SHP77 treated with DMSO at 0.1 percent for 48 hours (cell line): ENCODE data around the gene CLIC6.

Experiments
- DNase-seq: peaks from one replicate; lab custom pipeline; 2025; lab: John Stamatoyannopoulos, UW

CLIC6 gene

GRCh38 chr21:34668803-34669148 lies at the start of gene CLIC6:
Gene CLIC6, plus strand, starts transcription at chr21:34668994. Its CDS starts 395 bp downstream, at chr21:34669389.
- no peak for DNase-seq

DNA sequence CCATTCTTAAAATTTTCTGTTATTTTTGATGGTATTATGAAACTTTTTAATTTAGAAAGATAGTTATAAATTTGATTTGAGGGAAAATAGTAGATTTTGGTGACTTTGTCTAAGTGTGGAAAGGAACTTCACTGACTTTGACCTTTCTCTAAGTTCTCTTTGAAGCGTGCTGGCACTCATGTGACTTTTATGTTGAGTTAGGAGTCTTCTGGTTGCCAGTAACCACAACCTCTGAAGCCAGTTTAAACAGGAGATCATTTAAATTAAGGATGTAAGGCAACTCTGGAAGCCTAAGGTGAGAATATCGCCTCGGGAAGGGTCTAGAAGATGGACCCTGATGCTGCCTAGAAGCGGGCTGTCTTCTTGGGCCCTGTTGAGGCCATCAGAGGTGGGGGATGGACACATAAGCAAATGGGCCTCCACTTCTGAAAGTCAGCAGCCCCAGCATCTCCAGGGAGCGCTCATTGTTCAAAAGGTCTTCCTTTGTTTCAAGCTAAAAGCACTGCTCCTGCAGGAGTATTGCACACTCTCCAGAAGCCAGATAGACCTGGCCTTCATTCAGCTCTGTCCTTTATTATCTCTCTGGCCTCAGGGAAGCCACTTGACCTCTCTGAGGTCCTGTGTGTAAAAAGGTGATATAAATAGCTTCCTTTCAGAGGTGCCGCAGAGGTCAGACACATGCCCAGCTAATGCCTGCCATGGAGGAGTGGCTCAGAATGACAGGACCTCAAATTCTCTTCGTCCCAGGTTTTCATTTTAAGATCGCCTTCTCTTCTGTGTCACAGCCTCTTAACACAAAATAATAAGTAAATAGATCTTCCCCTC lies 48.7 kb upstream of the CLIC6 start:
- DNase-seq = no peak

DNA sequence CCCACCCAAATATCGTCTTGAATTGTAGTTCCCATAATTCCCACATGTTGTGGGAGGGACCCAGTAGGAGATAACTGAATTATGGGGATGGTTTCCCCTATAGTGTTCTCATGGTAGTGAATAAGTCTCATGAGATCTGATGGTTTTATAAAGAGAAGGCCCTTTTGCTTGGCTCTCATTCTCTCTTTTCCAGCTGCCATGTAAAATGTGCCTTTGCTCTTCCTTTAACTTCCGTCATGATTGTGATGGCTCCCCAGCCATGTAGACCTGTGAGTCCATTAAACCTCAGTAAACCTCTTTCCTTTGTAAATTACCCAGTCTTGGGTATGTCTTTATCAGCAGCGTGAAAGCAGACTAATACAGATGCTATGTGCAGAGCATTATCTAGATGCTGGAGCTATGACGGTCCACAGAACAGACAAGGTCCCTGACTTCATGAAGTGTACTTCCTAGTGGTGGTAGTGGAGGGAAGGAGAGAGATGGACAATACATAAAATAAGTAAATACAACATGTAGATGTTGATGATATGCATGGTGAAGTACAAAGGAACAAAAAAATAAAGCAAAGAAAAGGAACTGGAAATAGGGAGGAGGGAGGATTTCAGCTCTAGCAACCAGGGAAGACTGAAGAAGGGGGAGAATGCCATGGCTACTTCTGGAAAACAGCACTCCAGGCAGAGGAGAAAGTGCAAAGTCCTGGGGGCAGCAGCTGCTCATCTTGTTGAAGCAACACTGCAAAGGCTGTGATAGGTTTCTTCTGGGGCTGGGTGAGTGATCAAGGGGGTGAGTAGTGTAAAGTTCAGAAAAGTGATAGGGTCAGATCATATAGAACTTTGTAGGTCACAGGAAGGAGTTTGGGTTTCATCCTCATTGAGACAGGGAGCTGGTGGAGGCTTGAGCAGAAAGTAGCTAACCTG lies 47.1 kb upstream of the CLIC6 start:
- no peak for DNase-seq

DNA sequence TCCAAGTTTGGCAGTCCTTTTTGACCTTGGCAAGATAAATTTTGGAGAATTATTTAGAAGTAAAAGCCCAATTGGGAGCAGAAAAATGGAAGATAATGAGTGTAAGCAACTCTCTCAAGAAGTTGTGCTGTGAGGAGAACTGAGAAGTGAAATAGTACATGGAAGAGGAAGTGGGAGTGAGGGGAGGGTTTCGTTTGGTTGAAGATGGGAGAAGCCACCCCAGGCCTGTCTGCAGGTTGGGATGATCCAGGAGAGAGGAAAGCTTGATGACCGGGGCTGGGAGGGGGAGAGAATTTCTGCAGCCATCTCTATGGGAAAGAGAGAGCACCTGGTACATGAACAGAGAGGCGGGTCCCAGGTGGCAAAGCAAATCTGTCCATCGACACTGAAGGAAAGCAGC lies 45.3 kb upstream of the CLIC6 start:
- no peak for DNase-seq

DNA sequence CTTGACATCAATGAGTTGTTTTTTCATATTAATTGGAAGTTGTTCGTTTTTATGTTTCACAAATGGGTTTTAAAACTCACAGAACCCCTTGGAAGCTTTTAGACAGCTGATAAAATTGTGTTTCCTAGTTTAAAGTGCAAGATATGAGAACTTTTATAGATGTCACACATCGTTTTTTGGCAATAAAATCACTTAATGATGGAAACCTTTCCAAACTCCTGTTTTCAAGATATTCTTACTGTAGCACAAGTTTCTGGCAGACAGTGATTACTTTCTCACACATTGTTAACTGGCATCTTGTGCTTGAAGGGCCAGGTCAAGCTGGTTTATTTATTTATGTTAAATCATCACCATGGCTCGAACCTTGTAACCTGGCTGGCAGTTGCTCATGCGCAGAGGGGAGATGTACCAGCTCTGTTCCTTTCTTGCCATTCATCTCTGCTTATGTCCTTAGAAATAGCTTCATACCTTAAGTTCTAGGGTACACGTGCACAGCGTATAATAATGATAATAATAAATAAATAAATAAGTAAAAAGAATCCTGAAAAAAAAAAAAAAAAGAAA lies 43.7 kb upstream of the CLIC6 start:
- no peak for DNase-seq

DNA sequence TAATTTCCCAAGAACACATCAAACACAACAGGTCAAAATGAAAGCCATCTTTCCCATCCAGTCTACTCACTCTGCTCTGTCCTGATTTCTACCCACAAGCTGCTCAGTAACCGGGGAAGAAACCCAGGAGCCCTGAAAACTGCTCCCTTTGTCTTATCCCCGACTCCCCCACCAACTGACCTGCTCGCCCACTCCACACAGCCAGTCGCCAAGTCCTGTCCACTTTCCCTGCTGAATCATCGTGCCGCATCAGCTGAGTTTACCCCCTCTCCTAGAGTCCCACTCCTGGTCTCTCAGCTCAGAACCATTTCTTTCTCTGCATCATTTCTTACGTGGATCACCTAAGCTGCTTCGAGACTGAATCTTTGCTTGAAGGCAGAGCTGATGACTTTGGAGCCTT lies 42.7 kb upstream of the CLIC6 start:
- DNase-seq = no peak

DNA sequence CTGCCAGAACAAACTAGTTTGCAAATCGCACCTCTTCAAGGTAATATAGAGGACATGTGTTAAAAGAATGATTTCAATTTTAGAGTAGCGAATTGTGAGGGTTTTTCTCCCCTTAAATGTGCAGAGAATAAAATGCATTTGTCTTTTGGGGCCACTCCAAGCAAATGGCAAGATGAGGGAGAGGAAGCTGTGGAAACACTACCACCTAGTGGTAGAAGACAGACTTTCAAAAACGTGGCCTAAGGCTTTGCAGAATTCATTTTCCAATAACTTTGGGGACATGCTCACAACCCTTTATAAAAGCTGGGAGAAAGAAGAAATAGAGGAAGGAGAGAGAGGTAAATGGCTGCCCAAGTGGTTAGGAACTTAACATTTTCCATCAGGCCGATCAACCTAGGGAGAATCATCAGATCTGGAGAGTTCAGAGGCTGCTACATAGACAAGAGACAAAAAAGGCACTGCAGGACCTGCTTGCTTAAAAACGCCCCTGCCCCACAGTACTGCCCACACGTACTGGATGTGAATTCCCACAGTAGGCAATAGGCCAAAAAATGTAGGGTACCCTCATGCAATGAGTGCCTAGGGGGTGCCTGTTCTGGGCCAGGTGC lies 38.2 kb upstream of the CLIC6 start:
- DNase-seq = peak; percentile 39

DNA sequence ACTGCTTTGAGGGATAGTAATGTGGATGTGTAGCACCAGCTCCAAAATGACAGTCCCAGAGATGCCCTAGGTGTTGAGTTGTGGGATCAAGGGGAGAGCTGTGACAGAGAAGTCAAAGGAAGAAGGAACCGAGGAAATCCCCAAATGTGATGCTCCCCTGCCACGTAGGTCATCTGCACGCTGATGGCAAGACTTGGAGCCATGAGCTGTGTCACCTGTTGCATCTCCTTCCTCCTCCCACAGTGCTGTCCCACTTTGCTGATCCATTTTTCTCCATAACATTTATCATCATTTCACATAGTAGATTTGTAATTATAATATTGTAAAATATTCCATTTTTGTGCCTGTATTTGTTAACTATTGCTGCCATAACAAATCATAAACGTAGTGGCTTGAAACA lies 36.3 kb upstream of the CLIC6 start:
- DNase-seq = no peak

GRCh38 chr21:34635307-34635706 lies 33.5 kb upstream of the CLIC6 start:
- DNase-seq = no peak

DNA sequence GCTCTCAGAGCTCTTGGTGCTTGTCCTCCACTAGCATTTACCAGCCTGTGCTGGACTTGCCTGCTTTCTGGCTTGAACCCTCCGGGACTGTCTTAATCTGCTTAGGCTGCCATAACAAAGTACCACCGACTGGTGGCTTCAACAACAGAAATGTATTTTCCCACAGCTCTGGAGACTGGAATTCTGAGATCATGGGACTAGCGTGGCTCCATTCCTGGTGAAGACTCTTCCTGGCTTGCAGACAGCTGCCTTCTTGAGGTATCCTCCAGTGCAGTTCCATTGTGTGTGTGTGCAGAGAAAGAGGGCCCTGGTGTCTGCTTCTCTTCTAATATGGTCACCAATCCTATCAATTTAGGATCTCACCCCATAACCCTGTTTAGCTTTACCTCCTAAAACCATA lies 31.8 kb upstream of the CLIC6 start:
- no peak for DNase-seq

DNA sequence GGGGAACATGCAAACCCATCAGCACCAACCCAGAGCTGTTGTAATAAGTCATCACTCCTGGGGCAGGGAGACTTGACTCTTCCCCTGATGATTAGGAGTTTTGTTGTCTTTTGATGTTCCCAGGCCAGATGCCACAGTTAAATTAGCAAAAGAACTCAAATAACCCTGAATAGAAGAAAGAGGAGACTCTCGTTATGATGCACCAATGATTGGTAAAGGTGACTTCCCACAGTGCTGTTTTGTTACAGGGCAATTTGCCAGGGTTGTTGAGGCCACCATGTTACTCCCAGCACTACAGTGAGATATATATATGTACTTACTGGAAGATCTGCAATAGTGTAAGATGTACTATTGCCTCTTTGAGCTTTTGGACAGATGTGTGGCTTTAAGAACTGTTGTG lies 29.5 kb upstream of the CLIC6 start:
- DNase-seq = no peak

GRCh38 chr21:34639882-34640788 lies 28.7 kb upstream of the CLIC6 start:
- DNase-seq = no peak

GRCh38 chr21:34640858-34641257 lies 27.9 kb upstream of the CLIC6 start:
- DNase-seq = no peak

DNA sequence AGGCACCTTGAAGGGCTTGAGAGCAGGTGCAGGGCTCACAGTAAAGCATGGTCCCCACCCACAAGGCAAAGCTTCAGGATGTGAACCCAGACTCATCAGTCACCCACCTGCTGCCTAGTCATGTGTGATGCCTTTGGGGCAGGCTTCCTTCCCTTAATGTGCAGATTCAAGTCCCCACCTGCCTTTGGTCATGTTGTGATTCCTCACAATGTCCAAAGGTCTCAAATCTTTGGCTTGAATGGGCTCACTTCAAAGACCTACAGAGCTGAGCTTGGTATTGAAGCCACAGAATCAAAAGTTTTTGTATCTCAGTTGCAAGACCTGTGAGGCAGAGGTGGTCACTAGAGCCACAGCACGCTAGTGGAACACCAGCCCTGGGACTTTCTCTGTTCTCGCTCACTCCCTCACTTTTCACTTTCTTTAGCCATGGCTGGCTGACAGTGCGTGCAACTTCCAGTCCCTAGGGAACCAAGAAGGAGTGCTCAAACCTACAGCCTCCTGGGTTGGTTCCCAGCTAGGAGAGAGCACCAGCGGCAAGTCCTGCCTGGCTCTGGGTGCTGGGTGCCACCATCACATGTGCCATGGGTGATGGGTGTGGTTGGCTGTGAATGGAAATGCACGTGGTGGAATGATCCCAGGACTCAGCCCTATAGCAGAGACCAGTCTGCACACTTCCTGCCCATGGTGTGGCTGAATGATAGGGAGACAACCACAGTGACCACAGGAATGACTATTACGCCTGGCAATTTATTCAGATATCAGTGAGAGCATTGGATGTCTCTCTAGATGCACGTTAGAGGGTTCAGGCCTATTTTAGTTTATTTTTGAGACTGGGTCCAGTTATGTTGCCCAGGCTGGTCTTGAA lies 26.4 kb upstream of the CLIC6 start:
- no peak for DNase-seq

DNA sequence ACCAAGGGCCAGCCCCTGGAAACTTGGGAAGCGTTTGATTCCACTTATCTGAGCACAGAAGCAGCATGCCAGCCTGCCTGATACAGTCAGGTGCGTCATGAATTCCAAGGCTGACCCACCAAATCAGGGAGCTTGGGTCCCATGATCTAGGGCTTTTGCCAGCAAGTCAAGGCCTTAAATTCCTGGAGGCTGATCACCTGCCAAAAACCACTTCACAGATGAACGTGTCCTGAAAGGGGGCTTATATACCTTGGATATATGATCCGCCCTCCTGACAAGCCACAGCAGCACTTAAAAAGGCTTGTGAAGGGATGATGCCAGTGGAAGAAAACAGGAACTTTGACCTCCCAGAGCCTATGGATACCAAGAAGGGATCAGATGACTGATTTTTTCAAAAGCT lies 24.0 kb upstream of the CLIC6 start:
- no peak for DNase-seq

- no peak for DNase-seq
Measured at GRCh38 chr21:34647555-34647954, 21.2 kb upstream of the CLIC6 start.

- peak; percentile 25 for DNase-seq
Measured at GRCh38 chr21:34648739-34649297, 20.0 kb upstream of the CLIC6 start.

GRCh38 chr21:34649400-34649799 lies 19.4 kb upstream of the CLIC6 start:
- no peak for DNase-seq

- no peak for DNase-seq
Measured at GRCh38 chr21:34650861-34651431, 17.8 kb upstream of the CLIC6 start.

DNA sequence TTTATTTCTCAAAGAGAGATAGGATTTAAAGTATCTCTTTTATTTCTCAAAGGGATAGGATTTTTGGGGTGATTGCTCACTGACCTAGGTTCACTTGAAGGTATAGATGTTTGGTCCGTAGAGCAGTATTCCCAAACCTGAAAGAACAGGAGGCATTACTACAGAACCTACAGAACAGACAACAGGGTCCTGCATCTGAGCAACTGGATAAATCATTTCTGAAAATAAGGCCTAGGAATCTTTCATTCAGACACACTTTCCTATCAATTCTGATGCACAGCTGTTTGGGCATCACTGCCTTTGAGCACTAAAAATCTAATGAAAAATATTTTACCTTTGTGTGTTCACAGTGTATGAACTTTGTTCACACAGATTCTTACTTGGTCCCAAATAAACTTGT lies 17.2 kb upstream of the CLIC6 start:
- DNase-seq = no peak
